HG03175 (cell line): ENCODE results near the gene MRPS17.

Source experiments
- ATAC-seq: cut with Tn5 transposase; IDR thresholded peaks from one replicate; pipeline ENCODE4 v1.9.1; 2021; ENCODE audit warnings: mild to moderate bottlenecking, moderate library complexity; ENCODE audit not compliant: unreplicated experiment

Gene MRPS17

GRCh38 chr7:55970561-55970960, 18.9 kb downstream of the MRPS17 start:
- ATAC-seq = no peak

- ATAC-seq = no peak
These were observed 19.3 kb downstream of the MRPS17 start for GRCh38 chr7:55970978-55971377.

GRCh38 chr7:55973747-55974250, 22.1 kb downstream of the MRPS17 start:
- ATAC-seq = no peak

GRCh38 chr7:55975988-55976633, 24.4 kb downstream of the MRPS17 start:
- ATAC-seq = no peak

GRCh38 chr7:55977831-55978230, 26.2 kb downstream of the MRPS17 start:
- ATAC-seq = no peak

GRCh38 chr7:55980266-55980665, 28.6 kb downstream of the MRPS17 start:
- no peak for ATAC-seq

- ATAC-seq = no peak
These were observed 31.9 kb downstream of the MRPS17 start for GRCh38 chr7:55983537-55983936.

GRCh38 chr7:55992346-55992745, 40.7 kb downstream of the MRPS17 start:
- no peak for ATAC-seq

- no peak for ATAC-seq
These were observed 45.3 kb downstream of the MRPS17 start for GRCh38 chr7:55996856-55997500.

GRCh38 chr7:56003749-56004148, 52.1 kb downstream of the MRPS17 start:
- ATAC-seq = no peak
